ENCODE data around the gene SSPN. TPM values are rescaled to one million over a fixed set of nuclear protein-coding genes. Genes with fewer than 3 reads are reported as not detected.

The SSPN gene
- total and polyA plus RNA-seq, 2 experiments from 2014 or later = 1.1 to 2.3 TPM

DNA sequence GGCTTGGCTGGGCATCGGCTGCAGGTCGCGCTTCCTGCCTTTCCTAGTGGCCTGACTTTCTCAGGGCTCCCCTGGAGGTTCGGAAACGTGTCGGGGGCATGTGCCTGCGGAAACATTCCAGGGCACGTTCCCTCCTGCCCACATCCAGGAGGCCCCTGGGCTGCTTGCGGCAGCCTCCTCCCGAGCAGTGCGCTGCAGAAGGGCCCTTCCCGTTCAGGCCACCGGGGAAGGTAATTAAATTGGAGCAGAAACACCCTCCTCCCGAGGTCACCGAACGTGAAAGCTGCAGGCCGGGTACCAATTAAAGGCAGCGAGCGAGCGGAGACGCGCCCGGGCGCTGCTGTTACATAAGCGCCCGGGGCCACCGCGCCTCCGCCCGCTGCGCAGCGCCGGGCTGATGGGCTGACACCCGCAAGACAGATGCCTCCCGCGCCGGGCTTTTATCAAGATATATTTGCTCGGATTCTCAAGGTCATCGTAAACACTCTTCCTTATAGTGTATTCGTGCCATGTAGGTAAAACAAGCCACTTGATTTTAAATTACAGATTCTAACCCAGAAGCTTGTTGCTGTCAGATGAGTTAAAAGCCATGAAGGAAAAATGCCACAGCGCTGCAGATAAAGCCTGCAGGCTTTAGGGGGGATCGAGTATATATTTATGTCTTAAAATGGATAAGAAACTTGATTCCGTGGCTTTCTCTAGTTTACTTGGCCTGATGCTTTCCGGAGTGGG lies 31.4 kb downstream of the SSPN start:
- Mint-ChIP-seq H3K9me3 (no peaks in the 10 kb centered on the region), H3K27me3 (ENCODE audit: insufficient read depth, low read depth, poor library complexity) (peaks cover 29% of the 10 kb centered on the region), H3K4me3 (peak overlapping the region; percentile 73), H3K36me3 (ENCODE audit: low read depth) (no peaks in the 10 kb centered on the region), H3K4me1 (peaks cover 19% of the 10 kb centered on the region; the same call in 2 of the 3 replicates), H3K27ac (no peak overlapping the region)
- Histone ChIP-seq H4K20me1 (replicated peaks; ENCODE audit: insufficient read depth) (no peaks in the 10 kb centered on the region), H2AFZ (peak overlapping the region; percentile 91), H3K79me2 (replicated peaks; ENCODE audit: insufficient read depth) (no peaks in the 10 kb centered on the region), H3K27me3 (ENCODE audit: insufficient read depth) (peaks cover 40% of the 10 kb centered on the region), H3K4me2 (peak overlapping the region; percentile 78), H3K36me3 (ENCODE audit: insufficient read depth) (no peaks in the 10 kb centered on the region), H3F3A (replicated peaks; ENCODE audit: low read depth) (0 out of 2 replicates have a peak, but pooled peaks cover 5% of the 10 kb centered on the region), H3K4me3 (peak overlapping the region; percentile 66), H3K27ac (ENCODE audit: low read depth) (no peak overlapping the region), H3K4me1 (ENCODE audit: insufficient read depth) (peaks cover 16% of the 10 kb centered on the region), H3K9me2 (ENCODE audit: insufficient read depth) (no peaks in the 10 kb centered on the region)
- DNase-seq (ENCODE audit: low spot score) (peak; percentile 84), ATAC-seq (peak; percentile 91)
- no peak for TF ChIP-seq CREB1 (CRISPR knock-in tag; IDR thresholded peaks at IDR 0.05; ENCODE audit: low read depth)
- peak; percentile 25 for TF ChIP-seq EZH2 (IDR thresholded peaks at IDR 0.05; ENCODE audit: low read depth, unreplicated experiment)
- TF ChIP-seq ZNF114 (CRISPR knock-in tag; IDR thresholded peaks at IDR 0.05) = no peak
- TF ChIP-seq, protein P1, sequence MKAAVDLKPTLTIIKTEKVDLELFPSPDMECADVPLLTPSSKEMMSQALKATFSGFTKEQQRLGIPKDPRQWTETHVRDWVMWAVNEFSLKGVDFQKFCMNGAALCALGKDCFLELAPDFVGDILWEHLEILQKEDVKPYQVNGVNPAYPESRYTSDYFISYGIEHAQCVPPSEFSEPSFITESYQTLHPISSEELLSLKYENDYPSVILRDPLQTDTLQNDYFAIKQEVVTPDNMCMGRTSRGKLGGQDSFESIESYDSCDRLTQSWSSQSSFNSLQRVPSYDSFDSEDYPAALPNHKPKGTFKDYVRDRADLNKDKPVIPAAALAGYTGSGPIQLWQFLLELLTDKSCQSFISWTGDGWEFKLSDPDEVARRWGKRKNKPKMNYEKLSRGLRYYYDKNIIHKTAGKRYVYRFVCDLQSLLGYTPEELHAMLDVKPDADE (IDR thresholded peaks at IDR 0.05) = no peak
- no peak for TF ChIP-seq NANOG (IDR thresholded peaks at IDR 0.05; ENCODE audit: borderline replicate concordance)
- TF ChIP-seq EZH2phosphoT487 (IDR thresholded peaks at IDR 0.05; ENCODE audit: unreplicated experiment) = no peak

DNA sequence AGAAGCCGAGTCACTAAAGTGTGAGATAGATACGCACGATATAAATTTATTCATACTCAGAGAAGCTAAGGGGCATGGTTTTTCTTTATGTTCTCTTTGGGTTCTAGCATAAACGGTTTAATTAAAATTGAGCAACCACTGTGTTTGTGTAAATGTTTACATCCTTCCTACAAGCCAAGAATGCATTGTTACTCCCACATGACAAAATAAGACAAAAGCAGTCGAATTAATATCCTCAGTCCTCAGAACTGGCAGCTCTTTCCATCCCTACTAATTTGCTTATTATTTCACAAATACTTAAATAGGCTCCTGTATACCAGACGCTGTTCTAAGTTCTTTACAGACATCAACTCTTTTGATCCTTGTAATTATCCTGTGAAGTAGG lies 32.0 kb downstream of the SSPN start:
- H3K36me3 ChIP-seq (ENCODE audit: insufficient read depth) = no peaks in the 10 kb centered on the region
- H3K4me3 ChIP-seq = peak overlapping the region; percentile 66
- Mint-ChIP-seq H3K36me3 (ENCODE audit: low read depth) (no peaks in the 10 kb centered on the region), H3K27me3 (ENCODE audit: insufficient read depth, low read depth, poor library complexity) (peaks cover 29% of the 10 kb centered on the region), H3K9me3 (no peaks in the 10 kb centered on the region), H3K4me3 (peak overlapping the region; percentile 73), H3K27ac (no peak overlapping the region), H3K4me1 (peaks cover 19% of the 10 kb centered on the region; the same call in 2 of the 3 replicates)
- peaks cover 40% of the 10 kb centered on the region for H3K27me3 ChIP-seq (ENCODE audit: insufficient read depth)
- DNase-seq (ENCODE audit: low spot score) (no peak), ATAC-seq (no peak)
- H3K79me2 ChIP-seq (replicated peaks; ENCODE audit: insufficient read depth) = no peaks in the 10 kb centered on the region
- no peak overlapping the region for H3K27ac ChIP-seq (ENCODE audit: low read depth)
- H3K4me2 ChIP-seq = peak overlapping the region; percentile 78
- no peaks in the 10 kb centered on the region for H4K20me1 ChIP-seq (replicated peaks; ENCODE audit: insufficient read depth)
- H3K9me2 ChIP-seq (ENCODE audit: insufficient read depth) = no peaks in the 10 kb centered on the region
- no peak for TF ChIP-seq STAT1 (IDR thresholded peaks at IDR 0.05; ENCODE audit: unreplicated experiment)
- H2AFZ ChIP-seq = 0 out of 2 replicates have a peak overlapping the region, but pooled peaks have one; percentile 91
- 0 out of 2 replicates have a peak, but pooled peaks cover 5% of the 10 kb centered on the region for H3F3A ChIP-seq (replicated peaks; ENCODE audit: low read depth)
- peaks cover 16% of the 10 kb centered on the region for H3K4me1 ChIP-seq (ENCODE audit: insufficient read depth)

DNA sequence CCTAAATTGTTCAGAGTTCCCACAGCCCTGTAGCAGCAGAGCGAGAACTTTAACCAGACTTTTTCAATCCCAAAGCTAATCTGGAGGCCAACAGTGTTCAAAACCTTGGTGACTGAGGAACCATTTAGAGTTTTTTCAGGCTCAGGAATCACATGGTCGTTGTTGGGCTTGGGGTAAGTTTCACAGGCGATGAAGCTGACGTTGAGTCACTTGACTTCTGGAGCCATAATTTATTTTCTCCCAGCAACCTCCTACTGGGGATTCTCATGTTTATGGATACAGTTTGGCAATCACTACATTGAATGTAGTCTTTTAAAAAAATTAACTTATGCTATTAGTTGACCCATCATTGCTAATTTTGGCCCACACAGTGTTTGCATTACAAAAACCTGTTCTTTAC lies 34.5 kb downstream of the SSPN start:
- H3K4me1 ChIP-seq (ENCODE audit: insufficient read depth) = peaks cover 16% of the 10 kb centered on the region
- no peaks in the 10 kb centered on the region for H3K36me3 Mint-ChIP-seq (ENCODE audit: low read depth)
- peaks cover 29% of the 10 kb centered on the region for H3K27me3 Mint-ChIP-seq (ENCODE audit: insufficient read depth, low read depth, poor library complexity)
- 0 out of 2 replicates have a peak, but pooled peaks cover 5% of the 10 kb centered on the region for H3F3A ChIP-seq (replicated peaks; ENCODE audit: low read depth)
- ATAC-seq (no peak), DNase-seq (ENCODE audit: low spot score) (no peak)
- no peak for TF ChIP-seq STAT1 (IDR thresholded peaks at IDR 0.05; ENCODE audit: unreplicated experiment)
- TF ChIP-seq, protein P2, sequence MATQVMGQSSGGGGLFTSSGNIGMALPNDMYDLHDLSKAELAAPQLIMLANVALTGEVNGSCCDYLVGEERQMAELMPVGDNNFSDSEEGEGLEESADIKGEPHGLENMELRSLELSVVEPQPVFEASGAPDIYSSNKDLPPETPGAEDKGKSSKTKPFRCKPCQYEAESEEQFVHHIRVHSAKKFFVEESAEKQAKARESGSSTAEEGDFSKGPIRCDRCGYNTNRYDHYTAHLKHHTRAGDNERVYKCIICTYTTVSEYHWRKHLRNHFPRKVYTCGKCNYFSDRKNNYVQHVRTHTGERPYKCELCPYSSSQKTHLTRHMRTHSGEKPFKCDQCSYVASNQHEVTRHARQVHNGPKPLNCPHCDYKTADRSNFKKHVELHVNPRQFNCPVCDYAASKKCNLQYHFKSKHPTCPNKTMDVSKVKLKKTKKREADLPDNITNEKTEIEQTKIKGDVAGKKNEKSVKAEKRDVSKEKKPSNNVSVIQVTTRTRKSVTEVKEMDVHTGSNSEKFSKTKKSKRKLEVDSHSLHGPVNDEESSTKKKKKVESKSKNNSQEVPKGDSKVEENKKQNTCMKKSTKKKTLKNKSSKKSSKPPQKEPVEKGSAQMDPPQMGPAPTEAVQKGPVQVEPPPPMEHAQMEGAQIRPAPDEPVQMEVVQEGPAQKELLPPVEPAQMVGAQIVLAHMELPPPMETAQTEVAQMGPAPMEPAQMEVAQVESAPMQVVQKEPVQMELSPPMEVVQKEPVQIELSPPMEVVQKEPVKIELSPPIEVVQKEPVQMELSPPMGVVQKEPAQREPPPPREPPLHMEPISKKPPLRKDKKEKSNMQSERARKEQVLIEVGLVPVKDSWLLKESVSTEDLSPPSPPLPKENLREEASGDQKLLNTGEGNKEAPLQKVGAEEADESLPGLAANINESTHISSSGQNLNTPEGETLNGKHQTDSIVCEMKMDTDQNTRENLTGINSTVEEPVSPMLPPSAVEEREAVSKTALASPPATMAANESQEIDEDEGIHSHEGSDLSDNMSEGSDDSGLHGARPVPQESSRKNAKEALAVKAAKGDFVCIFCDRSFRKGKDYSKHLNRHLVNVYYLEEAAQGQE (IDR thresholded peaks at IDR 0.05; ENCODE audit: unreplicated experiment) = no peak
- no peak overlapping the region for H3K27ac ChIP-seq (ENCODE audit: low read depth)
- H4K20me1 ChIP-seq (replicated peaks; ENCODE audit: insufficient read depth) = no peaks in the 10 kb centered on the region
- no peak overlapping the region for H3K4me3 Mint-ChIP-seq
- H3K9me2 ChIP-seq (ENCODE audit: insufficient read depth) = no peaks in the 10 kb centered on the region
- H3K9me3 Mint-ChIP-seq = no peaks in the 10 kb centered on the region
- H3K4me2 ChIP-seq = no peak overlapping the region
- peaks cover 19% of the 10 kb centered on the region; the same call in 2 of the 3 replicates for H3K4me1 Mint-ChIP-seq
- H3K79me2 ChIP-seq (replicated peaks; ENCODE audit: insufficient read depth) = no peaks in the 10 kb centered on the region
- H3K27me3 ChIP-seq (ENCODE audit: insufficient read depth) = peaks cover 38% of the 10 kb centered on the region
- no peaks in the 10 kb centered on the region for H3K36me3 ChIP-seq (ENCODE audit: insufficient read depth)
- no peak overlapping the region for H3K27ac Mint-ChIP-seq
- no peak overlapping the region for H2AFZ ChIP-seq
- no peak overlapping the region for H3K4me3 ChIP-seq
